K562 (cell line): ENCODE results near the gene TMEM100. TPM values are rescaled to one million over a fixed set of nuclear protein-coding genes. Genes with fewer than 3 reads are reported as not detected.

Experiments
- ARID1B ChIP-seq: fragments of 450-650 bp; IDR thresholded peaks from 2 replicates; pipeline ENCODE4 v1.6.1; 2016; ENCODE audit warnings: antibody characterized with exemption, mild to moderate bottlenecking, inconsistent platforms
- ATF7 ChIP-seq: fragments of 450-650 bp; IDR thresholded peaks from 2 replicates; pipeline ENCODE4 v1.7.1; 2014; ENCODE audit warnings: mild to moderate bottlenecking, moderate library complexity
- BRD9 ChIP-seq: fragments of 450-650 bp; IDR thresholded peaks from 2 replicates; pipeline ENCODE4 v1.6.1; 2018; ENCODE audit warnings: low read depth; ENCODE audit not compliant: partially characterized antibody
- COPS2 ChIP-seq: fragments of 450-650 bp; conservative IDR thresholded peaks from 2 replicates; pipeline ENCODE4 v1.6.1; 2016; ENCODE audit warnings: mild to moderate bottlenecking, moderate library complexity
- EP300 ChIP-seq: IDR thresholded peaks from 2 replicates; pipeline ENCODE4 v1.6.1; 2012; ENCODE audit warnings: low read length, improper control_type of control experiment
- FOXP1 ChIP-seq: sonication (generic); formaldehyde crosslinking; IDR thresholded peaks from 2 replicates; pipeline ENCODE4 v1.8.0; 2022; ENCODE audit warnings: mild to moderate bottlenecking, missing genetic modification reagents
- HIVEP1 ChIP-seq: fragments of 250-450 bp; sonication (Bioruptor Pico); IDR thresholded peaks from 2 replicates; pipeline ENCODE4 v1.4.0; 2020; ENCODE audit warnings: mild to moderate bottlenecking
- NFRKB ChIP-seq: fragments of 450-650 bp; IDR thresholded peaks from 2 replicates; pipeline ENCODE4 v1.6.1; 2016; ENCODE audit warnings: low read depth
- POU5F1 ChIP-seq: fragments of 150-350 bp; IDR thresholded peaks from 2 replicates; pipeline ENCODE4 v1.6.1; 2014; ENCODE audit warnings: borderline replicate concordance, low read length, low read depth, mild to moderate bottlenecking; ENCODE audit not compliant: partially characterized antibody
- PTTG1 ChIP-seq: fragments of 450-650 bp; IDR thresholded peaks from 2 replicates; pipeline ENCODE4 v1.6.1; 2016; ENCODE audit warnings: low read depth, mild to moderate bottlenecking, missing genetic modification characterization, missing compliant biosample characterization
- RREB1 ChIP-seq: fragments of 250-450 bp; sonication (Bioruptor Pico); IDR thresholded peaks from 2 replicates; pipeline ENCODE4 v1.4.0; 2020
- SIN3A ChIP-seq, 2 experiments: fragments of 150-350 bp in 1 of 2; IDR thresholded peaks; 2 replicates each; pipeline ENCODE4 v1.6.1; 2011 to 2016; ENCODE audit warnings: borderline replicate concordance in 2 of 2, low read depth in 2 of 2, low read length in 2 of 2, mild to moderate bottlenecking in 2 of 2, moderate library complexity in 2 of 2; ENCODE audit not compliant: control insufficient read depth in 1 of 2
- SP1 ChIP-seq: sonication (generic); formaldehyde crosslinking; IDR thresholded peaks from 2 replicates; pipeline ENCODE4 v1.8.1; 2022; ENCODE audit warnings: mild to moderate bottlenecking, missing genetic modification reagents
- STAT6 ChIP-seq: sonication (generic); formaldehyde crosslinking; IDR thresholded peaks from 2 replicates; pipeline ENCODE4 v1.8.1; 2023; ENCODE audit warnings: mild to moderate bottlenecking, missing genetic modification reagents
- ZNF24 ChIP-seq: fragments of 450-650 bp; IDR thresholded peaks from 2 replicates; pipeline ENCODE4 v1.6.1; 2016
- ZNF316 ChIP-seq: fragments of 450-650 bp; IDR thresholded peaks from 2 replicates; pipeline ENCODE4 v1.6.1; 2016
- ZNF589 ChIP-seq: fragments of 200-800 bp; sonication (Bioruptor generic); IDR thresholded peaks from 2 replicates; pipeline ENCODE4 v1.6.1; 2016; ENCODE audit warnings: low read depth, missing genetic modification characterization, missing compliant biosample characterization
- polyA plus RNA-seq, 8 experiments: library from polyadenylated mRNA; depleted of rRNA in 4 of 8; stranded (reverse) in 5 of 8; unstranded in 3 of 8; fragments of >200 nt; fragmentation: Nextera tagmentation in 2 of 8; fragmentation: Illumina TruSeq in 1 of 8; extraction: Ambion mirVana in 2 of 8; extraction: Trizol in 1 of 8; gene quantifications; 2 replicates each; pipeline versions ENCODE4 v1.2.1 to v1.2.3, GENCODE V29; 2011 to 2014; ENCODE audit warnings: inconsistent platforms in 1 of 8, missing spikeins in 1 of 8
- total RNA-seq, 7 experiments: library from RNA; depleted of rRNA in 6 of 7; stranded (reverse); fragments of >200 nt in 6 of 7; fragmentation: Illumina TruSeq in 2 of 7; extraction: Trizol in 2 of 7; gene quantifications; 2 replicates each; pipeline versions ENCODE4 v1.2.1 to v1.2.3, GENCODE V29; 2011 to 2021; ENCODE audit warnings: low replicate concordance in 1 of 7

The TMEM100 gene
- total and polyA plus RNA-seq, 9 of the 15 experiments (the other 6 are each of a cell fraction or from before 2014, with no cell fraction given), result 0.12 to 0.50 (median 0.19) TPM

- peak; percentile 57 to 80; a peak in 1 of 4 replicates for TF ChIP-seq SIN3A (IDR thresholded peaks at IDR 0.05; ENCODE audit: borderline replicate concordance in 2 of 2, control insufficient read depth in 1 of 2, low read depth in 2 of 2, low read length in 2 of 2)
- TF ChIP-seq BRD9, result peak; percentile 22
- TF ChIP-seq RREB1 (CRISPR knock-in tag), result peak; percentile 94; the same call in 1 of the 2 replicates
- TF ChIP-seq NFRKB, result 0 out of 2 replicates have a peak, but pooled peaks have one; percentile 62
- peak; percentile 65; the same call in 1 of the 2 replicates for TF ChIP-seq ZNF589 (CRISPR knock-in tag)
- peak; percentile 48; the same call in 1 of the 2 replicates for TF ChIP-seq ZNF24
- TF ChIP-seq HIVEP1 (CRISPR knock-in tag), result no peak
- no peak for TF ChIP-seq STAT6
- TF ChIP-seq COPS2, result no peak
- peak; percentile 37; the same call in 1 of the 2 replicates for TF ChIP-seq ARID1B
- TF ChIP-seq POU5F1, result peak; percentile 12
- TF ChIP-seq EP300, result 0 out of 2 replicates have a peak, but pooled peaks have one; percentile 11
- no peak for TF ChIP-seq PTTG1 (tag)
- TF ChIP-seq ZNF316, result peak; percentile 84
- TF ChIP-seq ATF7, result peak; percentile 74; the same call in 1 of the 2 replicates
- TF ChIP-seq FOXP1, result peak; percentile 74; the same call in 1 of the 2 replicates
- TF ChIP-seq SP1 (CRISPR knock-in tag), result peak; percentile 84
Measured at GRCh38 chr17:55750750-55751657, 28.3 kb upstream of the TMEM100 start, which contains the start of gene PCTP (continued).
